22Rv1 (cell line): ENCODE data around the gene RPS23.
A peak's percentile ranks its signal among the peaks of the same experiment; 100 is the strongest.
"Not testable (repeated sequence)": the region's sequence is repeated elsewhere in the genome, so short reads cannot be mapped to it uniquely, and the experiment has no call there.

Source experiments
- H3K27ac ChIP-seq: fragments of 450-650 bp; 2 replicates; pipeline ENCODE4 v1.5.1; 2017
- ZFX ChIP-seq: fragments of 450-650 bp; IDR thresholded peaks from 2 replicates; pipeline ENCODE4 v1.6.1; 2017; ENCODE audit warnings: antibody characterized with exemption, borderline replicate concordance
- TF ChIP-seq, protein P1 (sequence below): fragments of 450-650 bp; IDR thresholded peaks from 2 replicates; pipeline ENCODE4 v1.5.1; 2017; ENCODE audit warnings: mild to moderate bottlenecking

RPS23 gene

DNA sequence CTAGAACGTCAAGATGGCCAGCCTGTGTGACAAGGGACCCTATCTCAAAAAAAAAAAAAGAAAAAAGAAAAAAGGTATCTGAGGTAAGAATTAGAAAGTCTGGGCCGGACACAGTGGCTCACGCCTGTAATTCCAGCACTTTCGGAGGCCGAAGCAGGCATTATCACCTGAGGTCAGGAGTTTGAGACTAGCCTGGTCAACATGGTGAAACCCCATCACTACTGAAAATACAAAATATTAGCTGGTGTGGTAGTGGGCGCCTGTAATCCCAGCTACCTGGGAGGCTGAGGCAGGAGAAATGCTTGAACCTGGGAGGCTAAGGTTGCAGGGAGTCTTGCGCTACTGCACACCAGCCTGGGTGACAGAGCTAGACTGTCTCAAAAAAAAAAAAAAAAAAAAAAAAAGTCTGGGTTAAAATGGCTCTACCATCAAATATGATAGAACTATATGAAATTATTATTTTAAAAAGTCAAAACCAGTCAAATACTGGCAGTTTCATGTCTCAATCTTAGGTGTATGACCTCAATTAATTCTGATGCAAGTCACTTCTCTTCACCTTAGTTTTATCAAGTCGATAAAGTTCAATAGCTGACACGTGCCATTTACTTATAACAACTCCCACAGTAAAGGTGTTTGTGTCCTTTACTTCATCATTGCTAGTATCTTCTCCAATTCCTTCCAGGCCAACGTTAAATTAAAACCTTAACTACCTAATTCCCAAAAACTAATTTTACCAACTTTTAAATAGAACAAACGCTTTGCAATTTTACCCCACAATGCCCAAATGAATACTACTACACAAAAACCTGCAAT is 1.1 kb downstream of the RPS23 start:
- H3K27ac ChIP-seq: peak overlapping the region; percentile 77
- TF ChIP-seq, protein P1, sequence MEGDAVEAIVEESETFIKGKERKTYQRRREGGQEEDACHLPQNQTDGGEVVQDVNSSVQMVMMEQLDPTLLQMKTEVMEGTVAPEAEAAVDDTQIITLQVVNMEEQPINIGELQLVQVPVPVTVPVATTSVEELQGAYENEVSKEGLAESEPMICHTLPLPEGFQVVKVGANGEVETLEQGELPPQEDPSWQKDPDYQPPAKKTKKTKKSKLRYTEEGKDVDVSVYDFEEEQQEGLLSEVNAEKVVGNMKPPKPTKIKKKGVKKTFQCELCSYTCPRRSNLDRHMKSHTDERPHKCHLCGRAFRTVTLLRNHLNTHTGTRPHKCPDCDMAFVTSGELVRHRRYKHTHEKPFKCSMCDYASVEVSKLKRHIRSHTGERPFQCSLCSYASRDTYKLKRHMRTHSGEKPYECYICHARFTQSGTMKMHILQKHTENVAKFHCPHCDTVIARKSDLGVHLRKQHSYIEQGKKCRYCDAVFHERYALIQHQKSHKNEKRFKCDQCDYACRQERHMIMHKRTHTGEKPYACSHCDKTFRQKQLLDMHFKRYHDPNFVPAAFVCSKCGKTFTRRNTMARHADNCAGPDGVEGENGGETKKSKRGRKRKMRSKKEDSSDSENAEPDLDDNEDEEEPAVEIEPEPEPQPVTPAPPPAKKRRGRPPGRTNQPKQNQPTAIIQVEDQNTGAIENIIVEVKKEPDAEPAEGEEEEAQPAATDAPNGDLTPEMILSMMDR: no peak
- no peak for TF ChIP-seq ZFX

DNA sequence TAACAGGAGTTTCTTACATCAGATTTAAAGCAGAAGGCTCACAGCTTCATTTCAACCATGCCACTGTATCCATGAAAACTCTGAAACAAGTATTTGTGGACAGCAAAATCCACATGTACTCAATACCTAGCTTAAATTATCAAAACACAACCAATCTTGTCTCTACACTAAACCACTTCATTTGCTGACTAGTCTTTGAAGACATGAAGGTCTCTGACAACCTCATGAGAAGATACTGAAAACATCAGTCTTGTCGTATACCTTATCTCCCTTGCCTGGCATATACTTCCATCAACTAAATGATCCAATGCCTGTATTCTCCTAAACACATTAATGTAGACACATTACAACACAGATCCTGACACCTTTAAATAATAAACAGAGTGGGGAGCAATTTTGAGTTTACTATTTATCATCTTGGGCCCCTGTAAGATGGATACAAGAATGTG is 2.9 kb downstream of the RPS23 start:
- peak overlapping the region; percentile 77 for H3K27ac ChIP-seq

DNA sequence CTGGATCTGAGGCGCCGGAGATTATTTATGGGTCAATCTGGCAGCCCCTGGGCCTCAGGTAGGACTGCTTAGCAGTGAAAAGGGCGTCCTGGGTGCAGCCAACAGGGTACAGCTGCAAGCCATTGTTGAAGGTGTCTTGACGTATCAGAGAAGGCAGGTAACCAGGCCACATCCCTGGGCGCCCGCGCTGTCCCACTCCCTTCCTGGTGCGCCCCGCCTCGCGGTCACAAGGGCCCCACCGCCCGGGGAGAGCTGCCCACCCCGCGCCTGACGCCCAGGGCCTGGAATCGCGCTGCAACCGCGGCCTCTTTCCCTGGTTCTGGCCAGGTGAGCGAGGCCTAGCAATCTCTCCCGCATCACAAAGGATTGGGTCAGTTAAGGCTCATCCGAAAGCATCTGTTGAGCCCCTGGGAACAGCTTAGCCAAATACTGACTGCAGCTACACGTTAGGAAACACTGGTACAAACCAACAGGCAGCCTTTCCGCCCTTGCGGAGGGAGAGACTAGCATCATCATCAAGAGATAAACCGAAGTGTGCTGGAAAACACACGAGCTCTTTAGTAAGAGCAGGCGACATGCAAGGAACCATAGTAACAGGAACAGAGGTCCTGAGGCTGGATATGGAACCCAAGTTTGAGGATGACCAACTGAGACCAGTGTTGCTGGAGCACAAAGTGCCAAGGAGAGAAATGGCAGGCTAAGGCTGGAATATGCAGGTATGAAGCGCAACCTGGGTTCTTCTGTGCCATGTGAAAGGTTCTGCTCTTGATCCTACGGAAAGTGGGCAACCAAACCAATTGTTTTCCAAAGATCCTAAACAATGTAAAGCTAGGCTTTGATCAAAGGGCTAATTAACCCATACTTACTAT is 3.6 kb downstream of the RPS23 start:
- peak overlapping the region; percentile 77; the same call in 1 of the 2 replicates for H3K27ac ChIP-seq
- TF ChIP-seq, protein P1: no peak
- TF ChIP-seq ZFX: no peak

More for the DNA sequence above, 2.9 kb downstream of the RPS23 start:
- TF ChIP-seq, protein P1: no peak
- no peak for TF ChIP-seq ZFX

DNA sequence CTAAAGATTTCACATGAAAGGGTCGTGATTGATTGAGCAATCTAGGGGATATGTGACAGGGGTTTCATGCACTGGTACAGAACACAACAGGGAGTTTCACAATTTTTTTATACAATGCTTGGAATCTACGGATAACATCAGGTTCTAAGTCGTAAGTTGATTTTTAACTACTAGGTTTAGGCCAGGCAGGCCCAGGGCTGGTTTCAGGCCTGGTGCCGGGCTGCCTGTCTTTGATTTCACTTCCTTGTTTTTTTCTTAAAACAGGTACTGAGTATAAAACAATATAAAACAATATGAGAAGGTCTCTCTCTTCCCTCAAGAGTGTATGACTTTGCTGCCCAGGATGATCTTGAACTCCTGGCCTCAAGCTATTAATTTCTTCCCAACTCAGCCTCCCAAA is 4.7 kb downstream of the RPS23 start:
- peak overlapping the region; percentile 77 for H3K27ac ChIP-seq

DNA sequence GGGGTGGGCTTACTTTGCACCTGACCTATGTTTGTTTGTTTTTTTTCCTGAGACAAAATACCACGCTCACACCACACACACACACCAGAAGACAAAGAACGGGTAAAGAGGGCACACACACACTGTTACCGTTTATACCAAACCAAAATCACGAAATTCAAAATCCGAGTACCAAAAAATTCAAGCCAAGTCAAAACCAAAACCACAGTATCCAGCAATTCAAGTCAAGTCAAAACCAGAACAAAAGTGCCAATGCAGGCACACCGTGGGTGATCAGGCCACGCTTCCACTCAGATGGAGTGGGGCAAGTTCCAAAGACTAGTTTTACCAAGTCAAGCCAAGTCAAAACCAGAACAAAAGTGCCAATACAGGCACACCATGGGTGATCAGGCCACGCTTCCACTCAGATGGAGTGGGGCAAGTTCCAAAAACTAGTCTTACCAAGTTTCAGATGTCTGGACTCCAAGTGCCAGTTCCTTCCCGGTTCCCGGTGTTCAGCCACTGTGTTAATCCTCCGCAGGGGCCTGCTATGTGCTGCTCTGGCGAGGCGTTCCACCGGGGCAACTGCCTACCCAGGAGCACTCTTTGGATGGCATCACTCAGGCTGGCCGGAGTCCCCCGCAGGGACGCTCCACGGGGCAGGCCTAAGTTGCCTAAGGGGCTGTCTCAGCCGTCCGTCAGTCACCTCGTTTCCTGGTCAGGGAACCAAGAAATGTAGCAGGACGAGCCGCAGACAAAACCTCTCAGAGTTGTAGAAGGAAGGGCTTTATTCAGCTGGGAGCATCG is 5.4 kb downstream of the RPS23 start:
- H3K27ac ChIP-seq: not testable (repeated sequence)

DNA sequence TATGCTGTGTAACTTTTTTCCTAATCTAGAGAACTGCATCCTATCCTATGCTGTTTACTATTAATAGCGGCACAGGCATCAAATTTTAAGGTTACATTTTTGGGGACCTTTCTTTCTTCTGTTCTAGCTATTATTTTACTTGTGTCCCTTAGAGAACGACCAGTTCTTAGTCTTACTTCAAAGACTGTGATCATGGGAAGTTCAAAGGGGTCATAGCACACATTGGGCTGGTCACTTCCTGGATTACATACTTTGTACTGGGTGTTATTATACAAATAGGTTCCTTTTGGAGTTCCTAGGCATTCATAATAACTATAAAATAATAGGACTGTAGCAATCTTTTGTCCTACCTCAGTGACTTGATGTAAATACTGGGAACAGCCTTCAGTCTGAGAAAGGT is 8.8 kb downstream of the RPS23 start:
- not testable (repeated sequence) for H3K27ac ChIP-seq

DNA sequence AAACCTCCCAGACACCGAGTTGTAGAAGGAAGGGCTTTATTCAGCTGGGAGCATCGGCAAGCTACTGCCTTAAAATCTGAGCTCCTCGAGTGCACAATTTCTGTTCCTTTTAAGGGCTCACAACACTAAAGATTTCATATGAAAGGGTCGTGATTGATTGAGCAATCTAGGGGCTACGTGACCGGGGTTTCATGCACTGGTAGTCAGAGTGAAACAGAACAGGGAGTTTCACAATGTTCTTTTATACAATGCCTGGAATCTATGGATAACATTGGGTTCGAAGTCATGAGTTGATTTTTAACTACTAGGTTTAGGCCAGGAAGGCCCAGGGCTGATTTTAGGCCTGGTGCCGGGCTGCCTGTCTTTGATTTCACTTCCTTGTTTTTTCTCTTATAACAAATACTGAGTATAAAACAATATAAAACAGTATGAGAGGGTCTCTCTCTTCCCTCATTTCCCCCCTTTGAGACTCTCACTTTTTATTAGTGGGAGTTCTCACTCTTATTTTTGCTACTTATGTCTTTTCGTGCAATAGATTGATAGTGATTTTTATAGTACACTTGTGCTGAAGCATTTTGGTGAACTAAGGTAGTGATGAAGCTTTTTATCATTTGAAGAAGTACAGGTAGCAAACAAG is 10.7 kb downstream of the RPS23 start:
- H3K27ac ChIP-seq: not testable (repeated sequence)

DNA sequence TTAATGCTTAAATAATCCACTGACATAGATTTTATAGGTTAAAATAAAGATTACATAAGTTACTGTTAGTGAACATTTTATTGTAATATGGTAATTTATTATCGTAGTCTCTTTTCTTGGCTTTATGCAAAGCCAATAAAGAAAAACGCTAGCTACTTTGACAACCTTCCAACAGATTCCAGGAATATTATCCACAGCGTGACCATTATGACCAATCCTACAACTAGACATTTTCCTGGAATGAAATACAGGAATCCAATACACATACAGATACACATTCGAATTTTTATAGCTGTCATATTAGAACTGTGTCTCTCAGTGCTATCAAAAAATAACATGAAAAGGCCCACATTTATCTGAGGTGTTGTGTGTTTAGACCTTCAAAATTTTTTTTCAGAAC is 13.1 kb downstream of the RPS23 start:
- no peak overlapping the region for H3K27ac ChIP-seq
- no peak for TF ChIP-seq ZFX
- TF ChIP-seq, protein P1: no peak
